ENCODE results near the gene HDAC10. TPM values are rescaled to one million over a fixed set of nuclear protein-coding genes. Genes with fewer than 3 reads are reported as not detected.

The HDAC10 gene
- 10 to 100 TPM; 36.4 to 60.7 (median 45.7) TPM for total RNA-seq

DNA sequence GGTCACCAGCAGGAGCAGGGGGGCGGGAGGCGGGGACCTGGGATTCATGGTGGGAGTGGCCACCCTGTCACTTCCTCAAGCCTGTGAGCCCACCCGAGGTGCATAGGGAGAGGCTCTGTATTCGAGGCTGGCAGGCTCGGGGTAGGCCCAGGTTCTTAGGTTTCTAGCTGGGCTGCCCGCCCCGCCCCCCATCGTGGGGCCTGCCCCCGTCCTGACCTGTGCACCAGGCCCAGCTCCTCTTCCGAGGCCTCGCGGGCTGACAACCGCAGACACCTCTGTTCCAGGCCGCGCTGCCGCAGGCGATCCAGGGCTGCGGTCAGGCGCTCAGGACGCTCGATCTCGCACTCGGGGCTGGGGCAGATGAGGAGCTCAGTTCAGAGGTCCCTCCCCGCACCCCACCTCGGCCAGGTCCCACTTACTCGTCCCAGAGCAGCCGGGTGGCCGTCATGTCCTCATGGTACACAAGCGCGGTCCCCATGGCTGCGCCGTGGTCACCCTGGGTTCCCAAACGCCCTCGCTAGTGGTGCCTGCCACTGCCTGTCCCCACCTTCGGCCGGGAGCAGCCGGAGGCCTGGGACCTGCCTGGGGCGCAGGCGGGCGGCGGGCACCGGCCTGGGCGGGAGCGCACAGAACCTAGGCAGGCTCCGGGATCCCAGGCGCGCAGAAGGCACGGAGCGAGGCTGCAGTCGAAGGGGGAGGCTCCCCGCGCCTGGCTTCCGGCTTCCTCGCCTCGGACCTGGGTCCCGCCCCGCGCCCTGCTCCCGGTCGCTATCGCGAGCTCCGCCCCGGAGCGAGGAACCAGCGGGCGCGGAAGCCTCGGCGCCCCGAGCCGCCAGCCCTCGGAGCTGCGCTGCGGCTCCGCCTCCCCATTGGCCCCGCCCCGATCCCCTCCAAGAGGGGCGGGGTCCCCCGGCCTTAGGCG, at the start of gene HDAC10:
Gene HDAC10, minus strand, starts transcription at position 711 of the 922 bp plus-strand sequence. Its CDS starts 233 bp downstream, at position 478.
- intact Hi-C loops (cut with DNase I; ENCODE audit: low total_unique reads), result loop anchor here (5.0 kb wide), 1 partner anchor 91 kb away; the partner anchor contains the start of gene PPP6R2
- WGBS, 2 donors, result 5% methylated on average over 24 of the region's 81 CpGs; no CpG with 5 or more reads in 1 of the 2 donors
- peak; percentile 63 to 96 for DNase-seq (ENCODE audit: low spot score in 2 of 2)
- H3K4me3 ChIP-seq (ENCODE audit: low read depth, poor library complexity, severe bottlenecking), result peak within 1 kb of the TSS; percentile 47
- no peak for TF ChIP-seq POLR2A (IDR thresholded peaks at IDR 0.05)
- TF ChIP-seq, protein P1, sequence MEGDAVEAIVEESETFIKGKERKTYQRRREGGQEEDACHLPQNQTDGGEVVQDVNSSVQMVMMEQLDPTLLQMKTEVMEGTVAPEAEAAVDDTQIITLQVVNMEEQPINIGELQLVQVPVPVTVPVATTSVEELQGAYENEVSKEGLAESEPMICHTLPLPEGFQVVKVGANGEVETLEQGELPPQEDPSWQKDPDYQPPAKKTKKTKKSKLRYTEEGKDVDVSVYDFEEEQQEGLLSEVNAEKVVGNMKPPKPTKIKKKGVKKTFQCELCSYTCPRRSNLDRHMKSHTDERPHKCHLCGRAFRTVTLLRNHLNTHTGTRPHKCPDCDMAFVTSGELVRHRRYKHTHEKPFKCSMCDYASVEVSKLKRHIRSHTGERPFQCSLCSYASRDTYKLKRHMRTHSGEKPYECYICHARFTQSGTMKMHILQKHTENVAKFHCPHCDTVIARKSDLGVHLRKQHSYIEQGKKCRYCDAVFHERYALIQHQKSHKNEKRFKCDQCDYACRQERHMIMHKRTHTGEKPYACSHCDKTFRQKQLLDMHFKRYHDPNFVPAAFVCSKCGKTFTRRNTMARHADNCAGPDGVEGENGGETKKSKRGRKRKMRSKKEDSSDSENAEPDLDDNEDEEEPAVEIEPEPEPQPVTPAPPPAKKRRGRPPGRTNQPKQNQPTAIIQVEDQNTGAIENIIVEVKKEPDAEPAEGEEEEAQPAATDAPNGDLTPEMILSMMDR (IDR thresholded peaks at IDR 0.05), result no peak

DNA sequence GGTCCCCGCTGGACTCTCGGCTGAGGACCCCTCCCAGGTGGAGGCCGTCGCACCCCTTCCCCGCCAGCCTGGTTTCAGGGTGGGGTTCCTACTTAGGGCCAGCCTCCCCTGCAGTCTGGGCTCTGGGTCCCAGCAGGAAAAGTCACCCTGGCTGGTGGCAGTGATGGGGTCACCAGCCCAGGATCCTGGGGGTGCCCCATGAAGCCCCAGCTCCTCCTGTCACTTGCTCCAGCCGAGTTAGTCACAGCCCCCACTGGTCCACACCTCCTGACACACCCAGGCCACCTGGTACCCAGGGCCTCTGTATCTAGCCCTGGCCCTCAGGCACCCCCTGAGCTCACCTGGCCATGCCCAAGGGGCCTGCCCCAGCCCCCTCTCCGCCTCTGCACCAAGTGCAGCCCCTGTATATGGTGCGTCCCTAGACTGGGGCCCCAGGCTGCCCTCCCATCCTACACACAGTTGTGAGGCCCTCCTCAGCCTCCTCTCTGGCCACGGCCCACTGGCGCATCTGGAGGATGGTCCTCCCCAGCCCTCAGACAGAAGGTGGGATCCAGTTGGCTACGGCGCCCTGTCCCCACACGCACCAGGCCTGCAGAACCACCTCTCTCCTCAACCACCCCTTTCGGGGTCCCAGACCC, 49.7 kb upstream of the HDAC10 start:
- intact Hi-C loops (cut with DNase I; ENCODE audit: low total_unique reads), result no loop called here
- 82 to 85% methylated on average over 9 of the region's 14 CpGs for WGBS, 2 donors
- TF ChIP-seq, protein P1 (IDR thresholded peaks at IDR 0.05), result no peak
- TF ChIP-seq POLR2A (IDR thresholded peaks at IDR 0.05), result no peak
- no peak overlapping the region for H3K4me3 ChIP-seq (ENCODE audit: low read depth, poor library complexity, severe bottlenecking)
- no peak for DNase-seq (ENCODE audit: low spot score in 2 of 2)

DNA sequence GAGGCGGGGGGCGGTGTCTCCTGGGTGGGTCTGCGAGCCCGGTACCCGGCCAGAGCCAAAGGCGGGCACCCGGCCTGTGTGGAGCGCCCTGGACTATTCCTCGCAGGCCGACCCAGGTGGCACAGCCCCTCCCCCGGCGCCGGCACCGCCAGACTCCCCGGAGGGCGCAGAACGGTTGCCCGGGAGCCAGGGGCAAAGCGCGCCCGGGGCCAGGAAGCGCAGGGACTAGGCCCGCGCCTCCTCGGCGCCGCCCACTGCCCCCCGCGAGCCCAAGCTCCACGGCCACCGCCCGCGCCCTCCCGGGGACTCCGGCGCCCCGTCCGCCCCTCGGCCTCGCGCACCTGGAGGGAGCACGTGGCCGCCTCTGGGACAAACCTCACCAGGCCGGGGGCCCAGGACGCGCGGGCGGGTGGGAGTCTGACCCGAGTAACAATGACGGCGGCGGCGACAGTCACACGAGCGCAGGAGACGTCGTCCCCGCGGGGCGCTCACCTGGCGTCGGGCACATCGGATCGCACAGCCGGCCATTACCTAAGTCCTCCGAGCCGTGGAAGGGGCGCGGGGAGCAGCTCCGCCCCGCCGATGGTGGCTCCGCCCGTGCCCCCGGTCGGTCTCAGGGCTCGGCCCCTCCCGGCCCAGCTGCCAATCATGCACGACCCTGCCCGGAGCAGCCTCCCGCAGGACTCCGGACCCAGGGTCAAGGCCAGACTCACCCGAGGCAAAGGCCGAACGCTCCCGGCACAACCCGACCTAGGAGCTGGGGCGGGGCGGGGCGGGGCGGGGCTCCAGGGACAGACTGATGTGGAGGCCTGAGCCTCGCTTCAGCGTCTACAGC, 48.9 kb upstream of the HDAC10 start:
- H3K4me3 ChIP-seq (ENCODE audit: low read depth, poor library complexity, severe bottlenecking), result no peak overlapping the region
- TF ChIP-seq, protein P1 (IDR thresholded peaks at IDR 0.05), result no peak
- TF ChIP-seq POLR2A (IDR thresholded peaks at IDR 0.05), result no peak
- intact Hi-C loops (cut with DNase I; ENCODE audit: low total_unique reads), result no loop called here
- no peak for DNase-seq (ENCODE audit: low spot score in 2 of 2)
- 12 to 23% methylated on average over 27 to 61 of the region's 93 CpGs for WGBS, 2 donors

GRCh38 chr22:50298937-50299784, 48.1 kb upstream of the HDAC10 start:
- intact Hi-C loops (cut with DNase I; ENCODE audit: low total_unique reads), result no loop called here
- DNase-seq (ENCODE audit: low spot score in 2 of 2), result no peak
- TF ChIP-seq, protein P1 (IDR thresholded peaks at IDR 0.05), result no peak
- no peak for TF ChIP-seq POLR2A (IDR thresholded peaks at IDR 0.05)
- no peak overlapping the region for H3K4me3 ChIP-seq (ENCODE audit: low read depth, poor library complexity, severe bottlenecking)
- WGBS, 2 donors, result 27 to 28% methylated on average over 43 to 48 of the region's 59 CpGs

GRCh38 chr22:50298266-50298637, 47.2 kb upstream of the HDAC10 start:
- no peak for DNase-seq (ENCODE audit: low spot score in 2 of 2)
- H3K4me3 ChIP-seq (ENCODE audit: low read depth, poor library complexity, severe bottlenecking), result no peak overlapping the region
- intact Hi-C loops (cut with DNase I; ENCODE audit: low total_unique reads), result no loop called here
- 78 to 84% methylated on average over 4 of the region's 4 CpGs for WGBS, 2 donors
- TF ChIP-seq POLR2A (IDR thresholded peaks at IDR 0.05), result no peak
- TF ChIP-seq, protein P1 (IDR thresholded peaks at IDR 0.05), result no peak
